PC-3 (cell line): ENCODE measurements around the gene TARDBP. TPM values are rescaled to one million over a fixed set of nuclear protein-coding genes. Genes with fewer than 3 reads are reported as not detected.

Source experiments
- ATAC-seq: fragments of 200-7000 bp; cut with Tn5 transposase; 2 replicates; pipeline ENCODE4 v1.9.1; 2020; ENCODE audit warnings: mild to moderate bottlenecking, moderate library complexity
- BruUV-seq: library from RNA; stranded (reverse); fragments of 400-500 nt; replicated peaks from 2 replicates; lab custom pipeline; 2021; lab: Mats Ljungman, UMichigan
- CTCF ChIA-PET: fragments of 300-600 bp; sonication (Branson Sonifier 250); formaldehyde crosslinking; loops from one replicate; lab custom pipeline; 2022; ENCODE audit warnings: antibody characterized with exemption; lab: Charles Lee
- POLR2A ChIA-PET: fragments of 300-600 bp; sonication (Branson Sonifier 250); formaldehyde crosslinking; loops from one replicate; lab custom pipeline; 2022; ENCODE audit warnings: antibody characterized with exemption; ENCODE audit not compliant: unreplicated experiment; lab: Charles Lee
- DNase-seq: peaks from one replicate; pipeline ENCODE4 v3.0.0-alpha.2; 2015
- H2AFZ ChIP-seq: fragments of 300-600 bp; sonication (generic); 2 replicates; pipeline ENCODE4 v1.6.0; 2016; ENCODE audit warnings: antibody characterized with exemption, low read length
- H3F3A ChIP-seq: fragments of 300-600 bp; sonication (generic); one replicate; pipeline ENCODE4 v1.6.0; 2017; ENCODE audit warnings: antibody characterized with exemption, low read length, control low read depth, mild to moderate bottlenecking; ENCODE audit not compliant: unreplicated experiment
- H3K27ac ChIP-seq: fragments of 300-600 bp; sonication (generic); 2 replicates; pipeline ENCODE4 v1.5.1; 2016; ENCODE audit warnings: mild to moderate bottlenecking, low read length
- H3K27me3 ChIP-seq: fragments of 300-600 bp; sonication (generic); 2 replicates; pipeline ENCODE4 v1.6.1; 2016; ENCODE audit warnings: low read length, mixed read lengths
- H3K36me3 ChIP-seq: fragments of 300-600 bp; sonication (generic); 2 replicates; pipeline ENCODE4 v1.6.1; 2016; ENCODE audit warnings: low read depth, mixed run types, low read length, mixed read lengths
- H3K4me1 ChIP-seq: fragments of 300-600 bp; sonication (generic); 2 replicates; pipeline ENCODE4 v1.5.1; 2016; ENCODE audit warnings: low read length; ENCODE audit not compliant: insufficient read depth
- H3K4me2 ChIP-seq: fragments of 300-600 bp; sonication (generic); 2 replicates; pipeline ENCODE4 v1.6.0; 2016; ENCODE audit warnings: low read length
- H3K4me3 ChIP-seq: fragments of 300-600 bp; sonication (generic); 2 replicates; pipeline ENCODE4 v1.5.1; 2016; ENCODE audit warnings: mild to moderate bottlenecking, low read length, mixed read lengths
- H3K79me2 ChIP-seq: fragments of 300-600 bp; sonication (generic); 2 replicates; pipeline ENCODE4 v1.6.1; 2017; ENCODE audit warnings: low read length, mixed read lengths
- H3K9ac ChIP-seq: fragments of 300-600 bp; sonication (generic); 2 replicates; pipeline ENCODE4 v1.6.0; 2016; ENCODE audit warnings: mild to moderate bottlenecking, low read length
- H3K9me2 ChIP-seq: fragments of 300-600 bp; sonication (generic); replicated peaks from 2 replicates; pipeline ENCODE4 v1.6.1; 2016; ENCODE audit warnings: mixed run types, low read length, mixed read lengths
- H3K9me3 ChIP-seq: fragments of 300-600 bp; sonication (generic); 2 replicates; pipeline ENCODE4 v1.6.1; 2016; ENCODE audit warnings: low read length, mixed read lengths
- H4K20me1 ChIP-seq: fragments of 300-600 bp; sonication (generic); 2 replicates; pipeline ENCODE4 v1.6.1; 2016; ENCODE audit warnings: low read length, mixed read lengths
- EZH2 ChIP-seq: fragments of 300-600 bp; sonication (generic); IDR thresholded peaks from one replicate; pipeline ENCODE4 v1.6.1; 2017; ENCODE audit warnings: antibody characterized with exemption, mild to moderate bottlenecking, low read length; ENCODE audit not compliant: unreplicated experiment
- EZH2phosphoT487 ChIP-seq: fragments of 300-600 bp; sonication (generic); IDR thresholded peaks from 2 replicates; pipeline ENCODE4 v1.6.1; 2018; ENCODE audit warnings: mild to moderate bottlenecking, antibody characterized with exemption, low read length, borderline replicate concordance
- intact Hi-C: fragments of 100-400 bp; cut with micrococcal nuclease; formaldehyde crosslinking; loops from 2 replicates; pipeline ENCODE4 v1.9.0; 2023
- total RNA-seq: library from RNA; depleted of rRNA; stranded (reverse); fragments of >200 nt; gene quantifications from 2 replicates; pipeline ENCODE4 v1.2.3, GENCODE V29; 2014
- TF ChIP-seq, protein P1 (sequence below): fragments of 300-600 bp; sonication (generic); conservative IDR thresholded peaks from 2 replicates; pipeline ENCODE4 v1.5.1; 2017; ENCODE audit warnings: antibody characterized with exemption, low read depth, mild to moderate bottlenecking, low read length

The TARDBP gene
- total RNA-seq, 1 experiment from 2014 or later = 78.5 TPM

DNA sequence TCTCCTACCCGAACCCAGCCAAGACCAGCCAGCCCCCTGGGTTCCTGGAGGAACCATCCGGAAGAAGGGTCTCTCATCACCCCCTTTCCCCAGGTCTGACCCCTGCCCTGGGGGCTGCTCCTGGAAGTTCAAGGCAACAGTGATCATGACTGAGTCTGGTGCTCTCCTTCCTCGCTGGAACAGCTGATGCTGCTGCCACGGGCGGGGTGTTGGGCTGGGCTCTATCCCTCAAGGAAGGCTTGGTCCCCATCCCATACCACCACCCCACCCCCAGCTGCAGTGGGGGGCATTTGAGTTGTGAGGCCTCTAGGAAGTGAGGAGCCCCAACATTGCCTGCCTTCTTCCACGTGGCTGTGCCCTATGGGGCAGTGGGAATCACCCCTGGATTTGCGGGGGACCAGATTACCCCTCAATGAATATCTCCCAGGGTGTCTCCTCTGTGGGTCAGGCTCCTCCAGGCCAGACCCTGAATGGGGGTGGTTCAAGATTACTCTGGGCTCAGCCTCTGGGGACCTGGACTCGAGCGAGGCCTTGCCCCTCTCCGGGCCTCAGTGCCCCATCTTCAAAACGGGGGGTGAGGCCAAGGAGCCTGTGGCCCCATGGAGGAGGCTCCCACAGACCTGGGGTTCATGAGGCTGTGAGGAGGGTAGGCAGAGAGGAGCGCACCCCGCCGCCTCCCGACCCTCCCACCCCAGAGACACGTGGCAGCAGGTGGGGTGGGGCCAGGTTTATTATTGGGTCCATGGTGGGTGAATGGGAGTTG is 31.8 kb downstream of the TARDBP start:
- no peak overlapping the region for H3K9ac ChIP-seq
- H3K79me2 ChIP-seq = no peaks in the 10 kb centered on the region
- H3K4me1 ChIP-seq = no peaks in the 10 kb centered on the region
- H3K4me2 ChIP-seq = no peak overlapping the region
- H3K9me2 ChIP-seq = no peaks in the 10 kb centered on the region
- ATAC-seq = no peak
- DNase-seq = no peak
- no peaks in the 10 kb centered on the region for H3F3A ChIP-seq
- H4K20me1 ChIP-seq = no peaks in the 10 kb centered on the region
- H3K36me3 ChIP-seq = no peaks in the 10 kb centered on the region
- no peaks in the 10 kb centered on the region for H3K9me3 ChIP-seq
- intact Hi-C loops = no loop called here
- ChIA-PET POLR2A (no interaction called here), CTCF (no interaction called here)
- H2AFZ ChIP-seq = no peak overlapping the region
- no peak overlapping the region for H3K27ac ChIP-seq
- no peaks in the 10 kb centered on the region for H3K27me3 ChIP-seq
- TF ChIP-seq, protein P1, sequence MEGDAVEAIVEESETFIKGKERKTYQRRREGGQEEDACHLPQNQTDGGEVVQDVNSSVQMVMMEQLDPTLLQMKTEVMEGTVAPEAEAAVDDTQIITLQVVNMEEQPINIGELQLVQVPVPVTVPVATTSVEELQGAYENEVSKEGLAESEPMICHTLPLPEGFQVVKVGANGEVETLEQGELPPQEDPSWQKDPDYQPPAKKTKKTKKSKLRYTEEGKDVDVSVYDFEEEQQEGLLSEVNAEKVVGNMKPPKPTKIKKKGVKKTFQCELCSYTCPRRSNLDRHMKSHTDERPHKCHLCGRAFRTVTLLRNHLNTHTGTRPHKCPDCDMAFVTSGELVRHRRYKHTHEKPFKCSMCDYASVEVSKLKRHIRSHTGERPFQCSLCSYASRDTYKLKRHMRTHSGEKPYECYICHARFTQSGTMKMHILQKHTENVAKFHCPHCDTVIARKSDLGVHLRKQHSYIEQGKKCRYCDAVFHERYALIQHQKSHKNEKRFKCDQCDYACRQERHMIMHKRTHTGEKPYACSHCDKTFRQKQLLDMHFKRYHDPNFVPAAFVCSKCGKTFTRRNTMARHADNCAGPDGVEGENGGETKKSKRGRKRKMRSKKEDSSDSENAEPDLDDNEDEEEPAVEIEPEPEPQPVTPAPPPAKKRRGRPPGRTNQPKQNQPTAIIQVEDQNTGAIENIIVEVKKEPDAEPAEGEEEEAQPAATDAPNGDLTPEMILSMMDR = no peak
- TF ChIP-seq EZH2phosphoT487 = no peak
- TF ChIP-seq EZH2 = no peak
- no TSS peak for BruUV-seq
- H3K4me3 ChIP-seq = no peak overlapping the region

DNA sequence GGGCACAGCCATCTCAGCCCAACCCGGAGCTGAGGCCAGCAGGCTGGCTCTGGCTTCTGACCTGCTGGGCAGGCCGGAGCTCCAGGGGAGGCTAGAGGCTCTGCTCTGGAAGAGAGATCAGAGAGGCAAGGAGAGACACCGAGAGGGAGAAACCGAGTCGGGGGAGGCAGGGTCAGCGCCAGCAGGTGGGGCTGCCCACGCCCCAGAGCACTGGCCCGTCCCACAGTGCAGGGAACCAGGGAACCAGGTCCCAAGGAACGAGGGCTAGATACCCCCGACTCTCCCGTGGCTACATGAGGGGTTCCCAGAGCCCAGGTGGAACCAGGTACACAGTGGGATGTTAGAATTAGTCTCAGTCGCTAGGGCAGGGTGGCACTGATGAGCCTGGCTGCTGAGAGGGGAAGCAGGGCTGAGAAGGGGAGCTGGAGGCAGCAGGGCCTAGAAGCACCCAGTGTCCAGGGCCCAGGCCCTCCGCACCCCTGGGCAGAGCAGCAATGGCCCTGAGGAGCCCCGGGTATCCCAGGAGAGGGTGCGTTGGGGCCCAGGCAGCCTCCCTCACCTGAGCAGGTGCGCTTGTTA is 32.5 kb downstream of the TARDBP start:
- no peaks in the 10 kb centered on the region for H3K36me3 ChIP-seq
- no peaks in the 10 kb centered on the region for H3K27me3 ChIP-seq
- ChIA-PET CTCF (no interaction called here), POLR2A (no interaction called here)
- TF ChIP-seq, protein P1 = no peak
- no peak for TF ChIP-seq EZH2phosphoT487
- no peak for TF ChIP-seq EZH2
- no peak overlapping the region for H3K9ac ChIP-seq
- no peak overlapping the region for H3K27ac ChIP-seq
- no peak overlapping the region for H3K4me3 ChIP-seq
- intact Hi-C loops = no loop called here
- H3F3A ChIP-seq = no peaks in the 10 kb centered on the region
- no peaks in the 10 kb centered on the region for H3K79me2 ChIP-seq
- no peaks in the 10 kb centered on the region for H4K20me1 ChIP-seq
- H3K4me1 ChIP-seq = no peaks in the 10 kb centered on the region
- H3K9me3 ChIP-seq = no peaks in the 10 kb centered on the region
- no TSS peak for BruUV-seq
- no peak overlapping the region for H2AFZ ChIP-seq
- DNase-seq (no peak), ATAC-seq (no peak)
- H3K4me2 ChIP-seq = no peak overlapping the region
- no peaks in the 10 kb centered on the region for H3K9me2 ChIP-seq
